HG03378 (cell line): ENCODE results near the gene SLC25A24.
A peak's percentile ranks its signal among the peaks of the same experiment; 100 is the strongest.
"Not testable (repeated sequence)": the region's sequence is repeated elsewhere in the genome, so short reads cannot be mapped to it uniquely, and the experiment has no call there.

Source experiments
- ATAC-seq: cut with Tn5 transposase; IDR thresholded peaks from one replicate; pipeline ENCODE4 v1.9.1; 2021; ENCODE audit warnings: mild to moderate bottlenecking, moderate library complexity; ENCODE audit not compliant: unreplicated experiment

Gene SLC25A24

GRCh38 chr1:108199781-108200686 is at the start of gene SLC25A24:
TSS of gene SLC25A24 (minus strand) at chr1:108200343. CDS start at chr1:108200138, 205 bp downstream.
- peak; percentile 72 for ATAC-seq

DNA sequence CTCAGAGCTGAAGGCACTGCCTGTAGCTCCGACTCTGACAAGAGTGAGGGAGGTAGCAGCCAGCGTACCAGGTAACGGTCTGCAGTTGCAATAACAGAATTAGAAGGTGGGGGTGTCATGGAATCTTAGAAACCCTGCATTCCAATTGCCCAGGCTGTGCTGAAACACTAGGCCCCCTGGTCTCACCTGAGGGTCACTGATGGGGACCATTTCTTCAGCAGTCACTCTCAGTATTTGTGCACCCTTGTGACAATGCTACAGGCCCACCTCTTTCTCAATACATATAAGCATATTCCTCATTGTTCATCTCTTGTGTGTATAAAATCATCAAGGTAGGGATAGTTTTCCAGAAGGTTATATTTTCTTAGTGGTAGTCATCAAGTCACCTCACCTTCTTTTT is 43.8 kb upstream of the SLC25A24 start, which contains the start of gene NBPF4:
Gene NBPF4 (minus strand): TSS at position 101 of the 400 bp plus-strand sequence. CDS start 315 bp downstream, outside the sequence.
- not testable (repeated sequence) for ATAC-seq

DNA sequence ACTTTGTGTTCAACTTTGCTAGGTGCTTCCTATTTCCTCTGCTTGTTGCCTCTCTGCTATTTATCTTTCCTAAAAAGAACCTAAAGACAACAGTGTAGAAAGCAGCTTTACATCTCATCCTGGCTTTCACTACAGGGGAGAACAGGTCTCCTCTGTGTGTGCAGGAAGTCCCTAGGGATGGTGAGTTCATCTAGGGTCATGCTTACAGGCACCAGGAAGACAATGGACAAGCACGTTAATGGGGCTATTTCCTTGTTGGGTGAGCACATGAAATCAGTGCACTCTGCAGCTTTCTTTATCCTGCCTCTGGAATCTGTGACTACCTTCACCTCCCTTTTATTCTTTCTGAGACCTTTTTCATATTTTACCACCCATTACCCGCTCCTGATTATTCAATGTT is 39.3 kb upstream of the SLC25A24 start:
- ATAC-seq = not testable (repeated sequence)

- not testable (repeated sequence) for ATAC-seq
Measured at GRCh38 chr1:108235308-108235707, 35.2 kb upstream of the SLC25A24 start.

GRCh38 chr1:108232183-108232582 is 32.0 kb upstream of the SLC25A24 start:
- ATAC-seq = not testable (repeated sequence)

- not testable (repeated sequence) for ATAC-seq
Measured at GRCh38 chr1:108229976-108230375, 29.8 kb upstream of the SLC25A24 start.

DNA sequence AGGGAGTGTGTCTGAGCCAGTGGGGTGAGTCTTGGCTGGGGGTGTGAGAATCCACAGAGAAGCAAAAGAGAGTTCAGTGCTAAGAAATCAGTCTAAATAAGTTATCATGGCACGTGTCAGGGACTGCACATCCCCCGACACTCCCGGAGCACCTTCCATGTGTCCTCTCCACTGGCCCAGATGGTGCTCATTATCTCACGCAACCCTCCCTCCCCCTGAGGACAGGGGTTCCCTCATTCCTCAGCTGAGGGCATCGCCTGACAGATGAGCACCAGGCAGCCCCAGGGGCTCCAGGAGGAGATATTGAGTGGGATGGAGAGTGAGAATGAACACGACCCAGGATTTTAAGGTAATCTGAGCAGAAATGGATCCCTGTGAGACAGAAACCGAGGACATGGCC is 27.6 kb upstream of the SLC25A24 start:
- ATAC-seq = not testable (repeated sequence)

- not testable (repeated sequence) for ATAC-seq
Measured at GRCh38 chr1:108226855-108227254, 26.7 kb upstream of the SLC25A24 start.

- ATAC-seq = not testable (repeated sequence)
Measured at GRCh38 chr1:108223226-108223625, 23.1 kb upstream of the SLC25A24 start.

GRCh38 chr1:108217515-108218174 is 17.5 kb upstream of the SLC25A24 start:
- ATAC-seq = not testable (repeated sequence)

GRCh38 chr1:108217007-108217406 is 16.9 kb upstream of the SLC25A24 start:
- ATAC-seq = not testable (repeated sequence)

GRCh38 chr1:108216028-108216890 is 16.1 kb upstream of the SLC25A24 start:
- ATAC-seq = not testable (repeated sequence)

GRCh38 chr1:108214641-108215465 is 14.7 kb upstream of the SLC25A24 start:
- peak; percentile 51 for ATAC-seq

GRCh38 chr1:108211014-108211413 is 10.9 kb upstream of the SLC25A24 start:
- ATAC-seq = no peak

DNA sequence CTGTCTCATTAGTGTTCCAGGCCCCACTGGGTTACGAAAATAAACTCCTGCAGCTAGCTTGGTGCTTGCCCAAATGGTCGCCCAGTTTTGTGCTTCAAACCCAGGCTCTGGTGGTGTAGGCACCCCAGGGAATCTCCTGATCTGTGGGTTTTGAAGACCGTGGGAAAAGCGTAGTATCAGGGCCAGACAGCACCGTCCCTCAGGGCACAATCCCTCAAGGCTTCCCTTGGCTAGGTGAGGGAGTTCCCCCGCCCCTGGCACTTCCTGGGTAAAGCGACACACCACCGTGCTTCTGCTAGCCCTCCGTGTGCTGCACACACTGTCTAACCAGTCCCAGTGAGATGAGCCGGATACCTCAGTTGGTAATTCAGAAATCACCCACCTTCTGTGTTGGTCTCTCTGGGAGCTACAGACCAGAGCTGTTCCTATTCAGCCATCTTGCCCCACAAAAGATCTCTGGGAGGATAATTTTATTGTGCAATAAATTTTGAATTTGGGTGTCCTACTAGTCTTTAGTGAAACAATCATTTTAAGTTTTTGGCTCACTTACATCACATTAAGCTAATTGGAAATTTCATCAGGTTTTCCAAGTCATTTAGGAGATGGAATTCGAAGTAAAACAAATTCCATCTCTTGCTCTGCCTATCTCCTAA is 9.4 kb upstream of the SLC25A24 start:
- ATAC-seq = no peak

DNA sequence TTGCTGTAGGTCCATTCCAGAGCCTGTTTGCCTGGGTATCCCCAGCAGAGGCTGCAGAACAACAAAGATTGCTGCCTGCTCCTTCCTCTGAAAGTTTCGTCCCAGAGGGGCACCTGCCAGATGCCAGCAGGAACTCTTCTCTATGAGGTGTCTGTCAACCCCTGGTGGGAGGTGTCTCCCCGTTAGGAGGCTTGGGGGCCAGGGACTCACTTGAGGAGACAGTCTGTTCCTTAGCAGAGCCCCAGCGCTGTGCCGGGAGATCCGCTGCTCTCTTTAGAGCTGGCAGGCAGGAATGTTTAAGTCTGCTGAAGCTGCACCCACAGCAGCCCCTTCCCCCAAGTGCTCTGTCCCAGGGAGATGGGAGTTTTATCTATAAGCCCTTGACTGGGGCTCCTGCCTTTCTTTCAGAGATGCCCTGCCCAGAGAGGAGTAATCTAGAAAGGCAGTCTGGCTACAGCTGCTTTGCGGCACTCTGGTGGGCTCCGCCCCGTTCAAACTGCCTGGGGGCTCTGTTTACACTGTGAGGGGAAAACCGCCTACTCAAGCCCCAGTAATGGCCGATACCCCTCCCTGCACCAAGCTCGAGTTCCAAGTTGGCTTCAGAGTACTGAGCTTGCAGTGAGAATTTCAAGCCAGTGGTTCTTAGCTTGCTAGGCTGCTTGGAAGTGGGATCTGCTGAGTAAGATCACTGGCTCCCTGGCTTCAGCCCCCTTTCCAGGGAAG is 8.7 kb upstream of the SLC25A24 start:
- ATAC-seq = no peak

GRCh38 chr1:108203582-108203981 is 3.4 kb upstream of the SLC25A24 start:
- not testable (repeated sequence) for ATAC-seq

- ATAC-seq = no peak
Measured at GRCh38 chr1:108201687-108202086, 1.5 kb upstream of the SLC25A24 start.

DNA sequence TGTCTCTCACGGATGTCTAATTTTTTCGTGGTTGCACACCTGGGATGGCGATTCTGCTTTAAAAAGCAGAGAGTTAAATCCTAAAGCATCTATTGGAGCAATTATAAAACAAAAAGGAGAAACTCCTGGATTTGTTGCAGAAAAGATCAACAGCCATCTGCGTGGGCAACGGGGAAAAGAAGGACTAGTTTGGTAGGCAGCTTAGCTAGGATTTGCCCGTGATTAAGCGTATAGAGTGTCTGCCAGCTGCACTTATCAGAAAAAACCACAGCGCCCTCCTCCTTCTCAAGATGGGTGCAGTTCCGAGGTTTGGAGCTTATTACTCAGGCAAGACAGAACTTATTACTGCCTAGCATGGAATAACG is 526 bp upstream of the SLC25A24 start:
- ATAC-seq = peak; percentile 40
